Fibroblast of mammary gland (primary cell): ENCODE data around the gene NFKBIA.
"Not testable (repeated sequence)": the region's sequence is repeated elsewhere in the genome, so short reads cannot be mapped to it uniquely, and the experiment has no call there.

Experiments used
- DNase-seq: peaks from one replicate; pipeline ENCODE4 v3.0.0-alpha.2; 2010; ENCODE audit warnings: low read depth
- H3K4me3 ChIP-seq: 2 replicates; pipeline ENCODE4 v1.5.1; 2011; ENCODE audit warnings: low read depth, mild to moderate bottlenecking, low read length, moderate library complexity; ENCODE audit not compliant: control insufficient read depth
- CTCF ChIP-seq: conservative IDR thresholded peaks from 2 replicates; pipeline ENCODE4 v1.5.1; 2011; ENCODE audit warnings: low read depth, low read length, inconsistent platforms; ENCODE audit not compliant: control insufficient read depth, insufficient read depth

The NFKBIA gene

GRCh38 chr14:35355981-35356841, 48.3 kb downstream of the NFKBIA start:
- H3K4me3 ChIP-seq: no peak overlapping the region
- no peak for DNase-seq
- TF ChIP-seq CTCF: no peak

GRCh38 chr14:35355235-35355634, 49.3 kb downstream of the NFKBIA start:
- not testable (repeated sequence) for DNase-seq, H3K4me3 ChIP-seq

GRCh38 chr14:35353409-35354172, 51.0 kb downstream of the NFKBIA start:
- no peak for TF ChIP-seq CTCF
- DNase-seq: no peak
- H3K4me3 ChIP-seq: no peak overlapping the region

GRCh38 chr14:35352274-35353233, 52.0 kb downstream of the NFKBIA start:
- TF ChIP-seq CTCF: no peak
- H3K4me3 ChIP-seq: no peak overlapping the region
- no peak for DNase-seq

GRCh38 chr14:35351897-35352273, 52.7 kb downstream of the NFKBIA start:
- no peak for TF ChIP-seq CTCF
- no peak for DNase-seq
- H3K4me3 ChIP-seq: no peak overlapping the region
